ENCODE data around the gene ENGASE. TPM values are rescaled to one million over a fixed set of nuclear protein-coding genes. Genes with fewer than 3 reads are reported as not detected.

Gene ENGASE
- total and polyA plus RNA-seq, 5 experiments from 2014 or later, result 1.6 to 165 (median 6.2) TPM

GRCh38 chr17:79118924-79119323, 44.3 kb downstream of the ENGASE start:
- Mint-ChIP-seq H3K27ac (no peak overlapping the region), H3K36me3 (no peaks in the 10 kb centered on the region), H3K4me1 (no peaks in the 10 kb centered on the region), H3K4me3 (no peak overlapping the region), H3K9me3 (no peaks in the 10 kb centered on the region), H3K27me3 (peaks cover 0 to 6% (median 2%) of the 10 kb centered on the region in 5 donors)
- no peak for ATAC-seq
- POLR2A ChIA-PET, result no interaction called here
- no peak for DNase-seq

GRCh38 chr17:79120259-79120658, 45.6 kb downstream of the ENGASE start:
- Mint-ChIP-seq H3K9me3 (no peaks in the 10 kb centered on the region), H3K4me3 (no peak overlapping the region), H3K4me1 (no peaks in the 10 kb centered on the region), H3K27me3 (peaks cover 0 to 5% (median 2%) of the 10 kb centered on the region in 5 donors), H3K36me3 (no peaks in the 10 kb centered on the region), H3K27ac (no peak overlapping the region)
- DNase-seq (no peak), ATAC-seq (no peak)
- POLR2A ChIA-PET, result no interaction called here

- H3K4me1 Mint-ChIP-seq, result no peaks in the 10 kb centered on the region
- POLR2A ChIA-PET, result no interaction called here
- no peak for DNase-seq
- H3K9me3 Mint-ChIP-seq, result no peaks in the 10 kb centered on the region
- peaks cover under 1 to 23% (median 8%) of the 10 kb centered on the region in 5 donors for H3K27me3 Mint-ChIP-seq
- H3K36me3 Mint-ChIP-seq, result no peaks in the 10 kb centered on the region
- ATAC-seq, result no peak
- no peak overlapping the region for H3K27ac Mint-ChIP-seq
- no peak overlapping the region for H3K4me3 Mint-ChIP-seq
These were observed 49.4 kb downstream of the ENGASE start for GRCh38 chr17:79123988-79124387.

- ATAC-seq (no peak), DNase-seq (no peak)
- H3K36me3 Mint-ChIP-seq, result no peaks in the 10 kb centered on the region
- POLR2A ChIA-PET, result no interaction called here
- no peak overlapping the region for H3K4me3 Mint-ChIP-seq
- H3K27ac Mint-ChIP-seq, result no peak overlapping the region
- no peaks in the 10 kb centered on the region for H3K4me1 Mint-ChIP-seq
- peaks cover 0 to 23% (median 7%) of the 10 kb centered on the region in 5 donors for H3K27me3 Mint-ChIP-seq
- H3K9me3 Mint-ChIP-seq, result no peaks in the 10 kb centered on the region
These were observed 50.0 kb downstream of the ENGASE start for GRCh38 chr17:79124513-79125209.

GRCh38 chr17:79125503-79125902, 50.9 kb downstream of the ENGASE start:
- POLR2A ChIA-PET, result no interaction called here
- Mint-ChIP-seq H3K4me3 (no peak overlapping the region), H3K36me3 (no peaks in the 10 kb centered on the region), H3K27ac (no peak overlapping the region), H3K27me3 (peaks cover 0 to 23% (median 7%) of the 10 kb centered on the region in 5 donors), H3K9me3 (no peaks in the 10 kb centered on the region), H3K4me1 (no peaks in the 10 kb centered on the region)
- DNase-seq (no peak), ATAC-seq (no peak)

GRCh38 chr17:79126139-79126538, 51.5 kb downstream of the ENGASE start:
- POLR2A ChIA-PET, result no interaction called here
- no peaks in the 10 kb centered on the region for H3K4me1 Mint-ChIP-seq
- no peaks in the 10 kb centered on the region for H3K36me3 Mint-ChIP-seq
- no peak for ATAC-seq
- H3K4me3 Mint-ChIP-seq, result no peak overlapping the region
- DNase-seq, result no peak
- peaks cover 0 to 23% (median 7%) of the 10 kb centered on the region in 5 donors for H3K27me3 Mint-ChIP-seq
- H3K27ac Mint-ChIP-seq, result no peak overlapping the region
- no peaks in the 10 kb centered on the region for H3K9me3 Mint-ChIP-seq

GRCh38 chr17:79127534-79128135, 53.0 kb downstream of the ENGASE start:
- no peak overlapping the region for H3K27ac Mint-ChIP-seq
- POLR2A ChIA-PET, result no interaction called here
- DNase-seq, result no peak
- H3K9me3 Mint-ChIP-seq, result no peaks in the 10 kb centered on the region
- H3K4me3 Mint-ChIP-seq, result no peak overlapping the region
- peaks cover 0 to 23% (median 7%) of the 10 kb centered on the region in 5 donors for H3K27me3 Mint-ChIP-seq
- no peak for ATAC-seq
- H3K4me1 Mint-ChIP-seq, result no peaks in the 10 kb centered on the region
- no peaks in the 10 kb centered on the region for H3K36me3 Mint-ChIP-seq

- H3K4me3 Mint-ChIP-seq, result no peak overlapping the region
- no peaks in the 10 kb centered on the region for H3K4me1 Mint-ChIP-seq
- no peak overlapping the region for H3K27ac Mint-ChIP-seq
- POLR2A ChIA-PET, result no interaction called here
- no peaks in the 10 kb centered on the region for H3K36me3 Mint-ChIP-seq
- H3K9me3 Mint-ChIP-seq, result no peaks in the 10 kb centered on the region
- ATAC-seq (no peak), DNase-seq (no peak)
- H3K27me3 Mint-ChIP-seq, result peaks cover 1 to 37% (median 11%) of the 10 kb centered on the region in 5 donors
These were observed 54.9 kb downstream of the ENGASE start for GRCh38 chr17:79129523-79129922.

GRCh38 chr17:79130536-79131273, 56.1 kb downstream of the ENGASE start:
- no peaks in the 10 kb centered on the region for H3K9me3 Mint-ChIP-seq
- ATAC-seq (no peak), DNase-seq (no peak)
- H3K4me3 Mint-ChIP-seq, result no peak overlapping the region
- POLR2A ChIA-PET, result no interaction called here
- no peak overlapping the region for H3K27ac Mint-ChIP-seq
- no peaks in the 10 kb centered on the region for H3K4me1 Mint-ChIP-seq
- peaks cover 1 to 48% (median 11%) of the 10 kb centered on the region in 5 donors for H3K27me3 Mint-ChIP-seq
- H3K36me3 Mint-ChIP-seq, result no peaks in the 10 kb centered on the region

- H3K36me3 Mint-ChIP-seq, result no peaks in the 10 kb centered on the region
- no peak overlapping the region for H3K4me3 Mint-ChIP-seq
- POLR2A ChIA-PET, result no interaction called here
- H3K27me3 Mint-ChIP-seq, result peaks cover 1 to 49% (median 15%) of the 10 kb centered on the region in 5 donors
- no peaks in the 10 kb centered on the region for H3K4me1 Mint-ChIP-seq
- no peak for DNase-seq
- peak overlapping the region in 1 of 10 donors; percentile 51 for H3K27ac Mint-ChIP-seq
- no peak for ATAC-seq
- H3K9me3 Mint-ChIP-seq, result no peaks in the 10 kb centered on the region
These were observed 56.6 kb downstream of the ENGASE start for GRCh38 chr17:79131274-79131635.

- Mint-ChIP-seq H3K4me3 (no peak overlapping the region), H3K27me3 (peaks cover 1 to 49% (median 12%) of the 10 kb centered on the region in 5 donors), H3K9me3 (no peaks in the 10 kb centered on the region), H3K36me3 (no peaks in the 10 kb centered on the region), H3K27ac (no peak overlapping the region), H3K4me1 (no peaks in the 10 kb centered on the region)
- ATAC-seq, result no peak
- POLR2A ChIA-PET, result no interaction called here
- DNase-seq, result no peak
These were observed 57.1 kb downstream of the ENGASE start for GRCh38 chr17:79131701-79132100.

- H3K27ac Mint-ChIP-seq, result no peak overlapping the region
- H3K4me1 Mint-ChIP-seq, result no peaks in the 10 kb centered on the region
- H3K27me3 Mint-ChIP-seq, result peaks cover 1 to 49% (median 8%) of the 10 kb centered on the region in 5 donors
- no peak for ATAC-seq
- no peaks in the 10 kb centered on the region for H3K9me3 Mint-ChIP-seq
- POLR2A ChIA-PET, result no interaction called here
- no peak overlapping the region for H3K4me3 Mint-ChIP-seq
- DNase-seq, result no peak
- no peaks in the 10 kb centered on the region for H3K36me3 Mint-ChIP-seq
These were observed 57.8 kb downstream of the ENGASE start for GRCh38 chr17:79132271-79133064.

GRCh38 chr17:79133214-79133613, 58.6 kb downstream of the ENGASE start:
- POLR2A ChIA-PET, result no interaction called here
- ATAC-seq (no peak), DNase-seq (no peak)
- no peak overlapping the region for H3K4me3 Mint-ChIP-seq
- peaks cover 0 to 3% (median 0%) of the 10 kb centered on the region in 9 donors for H3K9me3 Mint-ChIP-seq
- H3K27me3 Mint-ChIP-seq, result peaks cover 2 to 50% (median 8%) of the 10 kb centered on the region in 5 donors
- H3K27ac Mint-ChIP-seq, result no peak overlapping the region
- H3K36me3 Mint-ChIP-seq, result no peaks in the 10 kb centered on the region
- H3K4me1 Mint-ChIP-seq, result peaks cover 0 to 2% (median 0%) of the 10 kb centered on the region in 4 donors

Data from naive thymus-derived CD8-positive, alpha-beta T cell (primary cell).